C4-2B (cell line): Measurements from ENCODE around the gene GTF2H4.

Experiments
- ZFX ChIP-seq: fragments of 450-650 bp; IDR thresholded peaks from 2 replicates; pipeline ENCODE4 v1.6.1; 2017
- TF ChIP-seq, protein P1 (sequence below): fragments of 450-650 bp; conservative IDR thresholded peaks from 2 replicates; pipeline ENCODE4 v1.5.1; 2017; ENCODE audit warnings: mild to moderate bottlenecking

DNA sequence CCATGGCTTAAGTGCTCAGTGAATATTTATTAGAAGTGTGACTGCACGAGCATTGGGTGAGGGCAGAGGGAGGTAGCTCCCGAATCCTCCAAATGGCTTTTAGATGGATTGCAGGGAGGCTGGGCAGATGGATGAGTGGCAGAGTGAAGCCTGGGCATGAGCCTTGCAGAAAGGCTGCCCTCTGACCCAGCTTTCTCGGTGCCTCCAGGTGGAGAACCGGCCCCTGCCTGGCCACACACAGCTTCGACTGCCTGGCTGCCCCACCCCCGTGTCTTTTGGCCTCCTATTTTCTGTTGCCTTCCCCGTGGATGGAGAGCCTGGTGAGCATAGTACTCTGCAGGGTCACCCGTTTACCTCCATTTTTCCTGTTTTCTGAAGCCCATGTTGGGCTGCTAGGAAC lies 9.5 kb downstream of the GTF2H4 start:
- TF ChIP-seq, protein P1, sequence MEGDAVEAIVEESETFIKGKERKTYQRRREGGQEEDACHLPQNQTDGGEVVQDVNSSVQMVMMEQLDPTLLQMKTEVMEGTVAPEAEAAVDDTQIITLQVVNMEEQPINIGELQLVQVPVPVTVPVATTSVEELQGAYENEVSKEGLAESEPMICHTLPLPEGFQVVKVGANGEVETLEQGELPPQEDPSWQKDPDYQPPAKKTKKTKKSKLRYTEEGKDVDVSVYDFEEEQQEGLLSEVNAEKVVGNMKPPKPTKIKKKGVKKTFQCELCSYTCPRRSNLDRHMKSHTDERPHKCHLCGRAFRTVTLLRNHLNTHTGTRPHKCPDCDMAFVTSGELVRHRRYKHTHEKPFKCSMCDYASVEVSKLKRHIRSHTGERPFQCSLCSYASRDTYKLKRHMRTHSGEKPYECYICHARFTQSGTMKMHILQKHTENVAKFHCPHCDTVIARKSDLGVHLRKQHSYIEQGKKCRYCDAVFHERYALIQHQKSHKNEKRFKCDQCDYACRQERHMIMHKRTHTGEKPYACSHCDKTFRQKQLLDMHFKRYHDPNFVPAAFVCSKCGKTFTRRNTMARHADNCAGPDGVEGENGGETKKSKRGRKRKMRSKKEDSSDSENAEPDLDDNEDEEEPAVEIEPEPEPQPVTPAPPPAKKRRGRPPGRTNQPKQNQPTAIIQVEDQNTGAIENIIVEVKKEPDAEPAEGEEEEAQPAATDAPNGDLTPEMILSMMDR = no peak
- TF ChIP-seq ZFX = no peak
